Activated T-helper 2 cell treated with anti-CD3 and anti-CD28 coated beads, Interferon-gamma antibody, Interleukin-2, Interleukin-4, amounts not matched to agents 10 μg/mL and 5 μg/mL and 100 μg/mL, durations not matched to agents 14 hours and 24 hours and 36 hours (primary cell): ENCODE results near the gene CTNNA1. TPM values are rescaled to one million over a fixed set of nuclear protein-coding genes. Genes with fewer than 3 reads are reported as not detected.
"Not testable (repeated sequence)": the region's sequence is repeated elsewhere in the genome, so short reads cannot be mapped to it uniquely, and the experiment has no call there.

ENCODE experiments used
- DNase-seq: peaks from one replicate; pipeline ENCODE4 v3.0.0; 2021; ENCODE audit warnings: low spot score
- H3K27ac Mint-ChIP-seq: one replicate; pipeline ENCODE4 v1.8.0; 2021; ENCODE audit warnings: mixed read lengths
- H3K27me3 Mint-ChIP-seq: one replicate; pipeline ENCODE4 v1.8.0; 2021; ENCODE audit warnings: low read depth, mixed read lengths
- H3K36me3 Mint-ChIP-seq: one replicate; pipeline ENCODE4 v1.8.0; 2021; ENCODE audit warnings: low read depth, mixed read lengths
- H3K4me1 Mint-ChIP-seq: one replicate; pipeline ENCODE4 v1.8.0; 2021; ENCODE audit warnings: low read depth, mixed read lengths
- H3K4me3 Mint-ChIP-seq: one replicate; pipeline ENCODE4 v1.8.0; 2021; ENCODE audit warnings: low read depth, mild to moderate bottlenecking, moderate library complexity, mixed read lengths
- H3K9me3 Mint-ChIP-seq: one replicate; pipeline ENCODE4 v1.8.0; 2021; ENCODE audit warnings: mixed read lengths
- intact Hi-C: fragments of 100-400 bp; cut with micrococcal nuclease; formaldehyde crosslinking; loops from one replicate; pipeline ENCODE4 v1.15.1; 2023
- total RNA-seq: library from RNA; stranded (reverse); gene quantifications from 2 replicates; pipeline ENCODE4 v1.2.3, GENCODE V29; 2022

Gene CTNNA1
- total RNA-seq, 1 donor from 2014 or later, result 298 TPM

- intact Hi-C loops, H3K9me3 Mint-ChIP-seq, H3K4me1 Mint-ChIP-seq, H3K36me3 Mint-ChIP-seq, H3K27ac Mint-ChIP-seq, H3K4me3 Mint-ChIP-seq, DNase-seq: not testable (repeated sequence)
- peaks cover 19% of the 10 kb centered on the region for H3K27me3 Mint-ChIP-seq
Observed at GRCh38 chr5:138715931-138716432, 37.2 kb upstream of the CTNNA1 start.

GRCh38 chr5:138716456-138716924, 36.7 kb upstream of the CTNNA1 start:
- Mint-ChIP-seq H3K27me3 (peaks cover 19% of the 10 kb centered on the region), H3K9me3 (no peaks in the 10 kb centered on the region), H3K36me3 (no peaks in the 10 kb centered on the region), H3K4me3 (no peak overlapping the region), H3K27ac (no peak overlapping the region), H3K4me1 (peaks cover 4% of the 10 kb centered on the region)
- no peak for DNase-seq
- intact Hi-C loops, result no loop called here

- H3K4me1 Mint-ChIP-seq, result peaks cover 4% of the 10 kb centered on the region
- H3K4me3 Mint-ChIP-seq, result no peak overlapping the region
- H3K9me3 Mint-ChIP-seq, result no peaks in the 10 kb centered on the region
- H3K36me3 Mint-ChIP-seq, result no peaks in the 10 kb centered on the region
- DNase-seq, result no peak
- intact Hi-C loops, result no loop called here
- peaks cover 18% of the 10 kb centered on the region for H3K27me3 Mint-ChIP-seq
- H3K27ac Mint-ChIP-seq, result no peak overlapping the region
Observed at GRCh38 chr5:138717399-138717798, 35.8 kb upstream of the CTNNA1 start.

GRCh38 chr5:138719811-138720210, 33.4 kb upstream of the CTNNA1 start:
- no peaks in the 10 kb centered on the region for H3K9me3 Mint-ChIP-seq
- H3K36me3 Mint-ChIP-seq, result no peaks in the 10 kb centered on the region
- intact Hi-C loops, result no loop called here
- no peak for DNase-seq
- no peak overlapping the region for H3K4me3 Mint-ChIP-seq
- peaks cover under 1% of the 10 kb centered on the region for H3K4me1 Mint-ChIP-seq
- H3K27me3 Mint-ChIP-seq, result peaks cover 23% of the 10 kb centered on the region
- no peak overlapping the region for H3K27ac Mint-ChIP-seq

GRCh38 chr5:138720840-138721239, 32.4 kb upstream of the CTNNA1 start:
- peaks cover 19% of the 10 kb centered on the region for H3K27me3 Mint-ChIP-seq
- intact Hi-C loops, result no loop called here
- no peak overlapping the region for H3K4me3 Mint-ChIP-seq
- no peak overlapping the region for H3K27ac Mint-ChIP-seq
- no peak for DNase-seq
- no peaks in the 10 kb centered on the region for H3K36me3 Mint-ChIP-seq
- no peaks in the 10 kb centered on the region for H3K9me3 Mint-ChIP-seq
- peaks cover 7% of the 10 kb centered on the region for H3K4me1 Mint-ChIP-seq

GRCh38 chr5:138721979-138722378, 31.2 kb upstream of the CTNNA1 start:
- DNase-seq, result no peak
- no peak overlapping the region for H3K27ac Mint-ChIP-seq
- no peaks in the 10 kb centered on the region for H3K36me3 Mint-ChIP-seq
- peaks cover 18% of the 10 kb centered on the region for H3K4me1 Mint-ChIP-seq
- H3K4me3 Mint-ChIP-seq, result no peak overlapping the region
- intact Hi-C loops, result no loop called here
- no peaks in the 10 kb centered on the region for H3K9me3 Mint-ChIP-seq
- peaks cover 19% of the 10 kb centered on the region for H3K27me3 Mint-ChIP-seq

DNA sequence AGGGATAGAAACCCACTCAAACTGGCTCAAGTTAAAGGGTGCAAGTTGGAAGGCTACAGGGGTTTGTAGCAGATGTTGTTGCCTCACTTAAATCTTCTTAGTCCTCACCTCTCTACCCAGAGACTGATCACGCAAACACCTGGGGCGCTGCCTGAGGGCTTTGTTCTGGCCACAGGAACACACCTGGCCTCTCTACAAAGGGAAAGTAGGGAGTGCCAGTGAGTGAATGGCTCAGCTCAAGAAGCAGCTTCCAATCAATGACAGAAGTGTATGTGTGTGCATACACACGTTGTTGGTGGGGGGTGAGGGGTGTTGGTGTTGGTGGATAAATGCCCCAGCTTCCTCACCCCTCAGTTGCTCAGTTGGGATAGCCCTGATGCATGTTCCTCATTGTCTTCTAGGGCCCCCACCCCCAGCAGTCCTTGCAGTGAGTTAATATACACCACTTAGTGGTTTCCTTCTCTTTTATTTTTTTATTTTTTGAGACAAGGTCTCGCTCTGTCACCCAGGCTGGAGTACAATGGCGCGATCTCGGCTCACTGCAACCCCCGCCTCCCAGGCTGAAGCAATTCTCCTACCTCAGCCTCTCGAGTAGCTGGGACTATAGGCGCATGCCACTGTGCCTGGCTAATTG, 30.6 kb upstream of the CTNNA1 start:
- Mint-ChIP-seq H3K27me3 (peaks cover 14% of the 10 kb centered on the region), H3K36me3 (no peaks in the 10 kb centered on the region), H3K4me3 (no peak overlapping the region), H3K27ac (no peak overlapping the region), H3K9me3 (no peaks in the 10 kb centered on the region), H3K4me1 (peaks cover 25% of the 10 kb centered on the region)
- no peak for DNase-seq
- intact Hi-C loops, result no loop called here

DNA sequence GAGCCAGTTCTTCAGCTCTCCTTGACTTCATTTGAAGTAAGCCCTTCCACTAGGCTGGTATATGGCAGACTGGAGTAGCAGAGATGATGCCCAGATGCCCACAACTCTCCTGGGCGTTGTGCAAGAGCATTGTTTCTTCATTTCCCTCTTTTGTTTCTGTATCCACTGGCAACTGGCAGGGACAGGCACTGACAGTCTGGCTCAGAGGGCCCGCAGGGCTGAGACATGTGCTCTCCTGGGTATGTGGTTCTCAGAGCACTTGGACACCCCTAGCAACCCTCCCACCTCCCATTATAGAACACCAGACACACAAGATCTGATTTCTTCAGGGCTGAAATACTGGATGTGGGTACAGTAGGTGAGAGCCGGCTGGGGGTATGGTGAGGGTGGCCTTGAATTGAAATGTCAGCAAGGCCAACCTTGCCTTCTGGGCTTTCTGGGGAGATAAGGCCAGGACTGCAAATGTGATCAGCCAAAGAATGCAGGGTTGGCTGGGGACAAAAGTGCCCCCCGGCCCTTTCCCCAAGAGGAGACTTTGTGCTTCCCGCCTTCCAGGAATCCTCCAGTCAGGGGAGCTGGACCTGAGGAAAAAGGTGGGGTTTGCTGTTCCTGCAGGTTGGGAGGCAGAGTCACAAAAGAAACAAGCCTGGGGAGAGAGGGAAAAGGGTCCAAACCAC, 28.6 kb upstream of the CTNNA1 start:
- no peaks in the 10 kb centered on the region for H3K36me3 Mint-ChIP-seq
- no peaks in the 10 kb centered on the region for H3K9me3 Mint-ChIP-seq
- H3K27ac Mint-ChIP-seq, result no peak overlapping the region
- DNase-seq, result no peak
- intact Hi-C loops, result no loop called here
- no peak overlapping the region for H3K4me3 Mint-ChIP-seq
- peaks cover 26% of the 10 kb centered on the region for H3K4me1 Mint-ChIP-seq
- peaks cover 14% of the 10 kb centered on the region for H3K27me3 Mint-ChIP-seq

DNA sequence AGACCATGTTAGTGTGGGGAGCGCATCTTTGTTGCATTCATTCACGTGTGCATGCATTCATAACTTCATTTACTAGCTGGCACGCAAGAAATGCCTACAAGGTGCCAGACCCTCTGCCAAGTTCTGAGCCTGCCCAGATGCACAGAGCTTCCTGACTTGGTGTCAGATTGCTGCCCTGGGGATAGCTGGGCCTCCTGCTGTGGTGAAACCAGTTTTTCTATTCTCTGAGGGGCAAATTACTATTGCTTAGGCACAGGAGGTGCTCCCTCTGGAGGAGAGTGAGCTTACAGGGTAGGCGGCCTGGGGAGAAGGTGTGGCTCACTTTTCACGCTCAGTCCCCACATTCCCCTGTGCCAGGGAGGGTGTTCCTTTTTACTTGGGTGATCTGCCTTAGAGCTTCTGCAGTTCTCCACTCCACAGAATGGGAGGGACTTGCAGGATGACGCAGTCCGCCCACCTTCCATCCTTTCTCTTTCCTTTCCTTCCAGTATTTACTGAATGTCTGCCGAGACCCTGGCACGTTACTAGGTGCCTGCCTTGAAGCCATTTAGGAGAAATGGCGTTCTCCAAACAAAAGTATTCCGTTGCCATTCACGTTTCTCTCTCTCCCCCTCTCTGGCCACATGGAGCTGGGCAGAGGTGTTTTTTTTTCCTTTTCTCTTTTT, 27.9 kb upstream of the CTNNA1 start:
- Mint-ChIP-seq H3K27me3 (peaks cover 16% of the 10 kb centered on the region), H3K9me3 (no peaks in the 10 kb centered on the region), H3K4me3 (no peak overlapping the region), H3K36me3 (no peaks in the 10 kb centered on the region), H3K27ac (no peak overlapping the region), H3K4me1 (peaks cover 26% of the 10 kb centered on the region)
- intact Hi-C loops, result no loop called here
- no peak for DNase-seq

- Mint-ChIP-seq H3K9me3 (no peaks in the 10 kb centered on the region), H3K27ac (no peak overlapping the region), H3K27me3 (peaks cover 16% of the 10 kb centered on the region), H3K36me3 (no peaks in the 10 kb centered on the region), H3K4me3 (no peak overlapping the region), H3K4me1 (peaks cover 26% of the 10 kb centered on the region)
- intact Hi-C loops, result no loop called here
- no peak for DNase-seq
Observed at GRCh38 chr5:138725818-138726416, 27.3 kb upstream of the CTNNA1 start.

GRCh38 chr5:138726848-138727247, 26.4 kb upstream of the CTNNA1 start:
- peaks cover 26% of the 10 kb centered on the region for H3K4me1 Mint-ChIP-seq
- no peak overlapping the region for H3K4me3 Mint-ChIP-seq
- H3K36me3 Mint-ChIP-seq, result no peaks in the 10 kb centered on the region
- no peak for DNase-seq
- H3K27me3 Mint-ChIP-seq, result peaks cover 15% of the 10 kb centered on the region
- peak overlapping the region; percentile 44 for H3K27ac Mint-ChIP-seq
- no peaks in the 10 kb centered on the region for H3K9me3 Mint-ChIP-seq
- intact Hi-C loops, result no loop called here

DNA sequence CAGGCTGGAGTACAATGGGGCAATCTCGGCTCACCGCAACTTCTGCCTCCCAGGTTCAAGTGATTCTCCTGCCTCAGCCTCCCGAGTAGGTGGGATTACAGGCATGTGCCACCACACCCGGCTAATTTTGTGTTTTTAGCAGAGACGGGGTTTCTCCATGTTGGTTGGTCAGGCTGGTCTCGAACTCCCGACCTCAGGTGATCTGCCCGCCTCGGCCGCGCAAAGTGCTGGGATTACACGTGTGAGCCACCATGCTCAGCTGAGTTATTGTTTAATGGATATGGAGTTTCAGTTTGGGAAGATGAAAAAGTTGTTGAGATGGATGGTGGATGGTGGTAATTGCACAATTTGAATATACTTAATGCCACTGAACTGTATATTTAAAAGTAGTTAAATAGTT, 22.7 kb upstream of the CTNNA1 start:
- Mint-ChIP-seq H3K27me3 (peaks cover 13% of the 10 kb centered on the region), H3K4me1 (peaks cover 22% of the 10 kb centered on the region)
- intact Hi-C loops, DNase-seq, H3K36me3 Mint-ChIP-seq, H3K9me3 Mint-ChIP-seq, H3K4me3 Mint-ChIP-seq, H3K27ac Mint-ChIP-seq: not testable (repeated sequence)

- peaks cover 3% of the 10 kb centered on the region for H3K4me1 Mint-ChIP-seq
- intact Hi-C loops, result no loop called here
- peaks cover 16% of the 10 kb centered on the region for H3K27me3 Mint-ChIP-seq
- H3K36me3 Mint-ChIP-seq, result no peaks in the 10 kb centered on the region
- no peak overlapping the region for H3K4me3 Mint-ChIP-seq
- H3K27ac Mint-ChIP-seq, result no peak overlapping the region
- no peaks in the 10 kb centered on the region for H3K9me3 Mint-ChIP-seq
- no peak for DNase-seq
Observed at GRCh38 chr5:138732466-138732865, 20.8 kb upstream of the CTNNA1 start.
